Fibroblast of peridontal ligament (primary cell): Measurements from ENCODE around the gene SIGLEC12.

Source experiments
- DNase-seq: peaks from one replicate; pipeline ENCODE4 v3.0.0-alpha.2; 2010; ENCODE audit errors: extremely low read depth

Gene SIGLEC12

GRCh38 chr19:51501594-51502263, at the start of gene SIGLEC12:
TSS of gene SIGLEC12 (minus strand) at chr19:51501800. CDS start at chr19:51501733, 67 bp downstream.
- DNase-seq, result no peak

- DNase-seq, result no peak
Observed at GRCh38 chr19:51550848-51551672, 49.5 kb upstream of the SIGLEC12 start.

- no peak for DNase-seq
Observed at GRCh38 chr19:51549533-51550324, 48.1 kb upstream of the SIGLEC12 start.

- no peak for DNase-seq
Observed at GRCh38 chr19:51548891-51549305, 47.3 kb upstream of the SIGLEC12 start.

- no peak for DNase-seq
Observed at GRCh38 chr19:51548213-51548651, 46.6 kb upstream of the SIGLEC12 start.

- no peak for DNase-seq
Observed at GRCh38 chr19:51547397-51548212, 46.0 kb upstream of the SIGLEC12 start.

- no peak for DNase-seq
Observed at GRCh38 chr19:51546650-51547396, 45.2 kb upstream of the SIGLEC12 start.

- DNase-seq, result no peak
Observed at GRCh38 chr19:51546107-51546649, 44.6 kb upstream of the SIGLEC12 start.

GRCh38 chr19:51544038-51544437, 42.4 kb upstream of the SIGLEC12 start:
- no peak for DNase-seq

GRCh38 chr19:51542699-51543098, 41.1 kb upstream of the SIGLEC12 start:
- no peak for DNase-seq

- DNase-seq, result no peak
Observed at GRCh38 chr19:51541458-51542357, 40.1 kb upstream of the SIGLEC12 start.

- DNase-seq, result no peak
Observed at GRCh38 chr19:51539821-51540366, 38.3 kb upstream of the SIGLEC12 start.

- DNase-seq, result no peak
Observed at GRCh38 chr19:51535535-51535934, 33.9 kb upstream of the SIGLEC12 start.

GRCh38 chr19:51531349-51532315, 30.0 kb upstream of the SIGLEC12 start, which contains the start of gene SIGLEC6:
TSS of gene SIGLEC6 (minus strand) at chr19:51531670. CDS start at chr19:51531648, 22 bp downstream.
- no peak for DNase-seq

- DNase-seq, result no peak
Observed at GRCh38 chr19:51530616-51531015, 29.0 kb upstream of the SIGLEC12 start.

GRCh38 chr19:51529301-51529700, 27.7 kb upstream of the SIGLEC12 start:
- DNase-seq, result no peak

- no peak for DNase-seq
Observed at GRCh38 chr19:51525651-51526050, 24.1 kb upstream of the SIGLEC12 start.
